K562 (cell line): ENCODE data around the gene MERTK. TPM values are rescaled to one million over a fixed set of nuclear protein-coding genes. Genes with fewer than 3 reads are reported as not detected.

Experiments
- FOSL1 ChIP-seq: fragments of 200-800 bp; sonication (Bioruptor generic); conservative IDR thresholded peaks from 2 replicates; pipeline ENCODE4 v1.6.1; 2016; ENCODE audit warnings: missing genetic modification characterization, missing compliant biosample characterization
- NCOA1 ChIP-seq: fragments of 450-650 bp; IDR thresholded peaks from 2 replicates; pipeline ENCODE4 v1.6.1; 2016; ENCODE audit warnings: low read depth
- RBBP5 ChIP-seq: fragments of 200-600 bp; sonication (generic); IDR thresholded peaks from 2 replicates; pipeline ENCODE4 v1.6.1; 2012; ENCODE audit warnings: borderline replicate concordance, mild to moderate bottlenecking, low read length, control low read depth, inconsistent platforms; ENCODE audit not compliant: insufficient read depth, poor library complexity, severe bottlenecking
- RFX5 ChIP-seq: IDR thresholded peaks from 2 replicates; pipeline ENCODE4 v1.6.1; 2011; ENCODE audit warnings: low read depth, mild to moderate bottlenecking, improper control_type of control experiment, low read length
- SRF ChIP-seq, 2 experiments: fragments of 250-450, 450-650 bp in 1 of 2; sonication (Bioruptor Pico) in 1 of 2; sonication (generic) in 1 of 2; formaldehyde crosslinking; IDR thresholded peaks; 2 replicates each; pipeline versions ENCODE4 v1.5.0 to v1.5.1; 2020 to 2022; ENCODE audit warnings: mild to moderate bottlenecking in 1 of 2, missing genetic modification reagents in 1 of 2
- WHSC1 ChIP-seq: IDR thresholded peaks from one replicate; pipeline ENCODE4 v1.6.1; 2012; ENCODE audit warnings: low read length, control low read depth, inconsistent platforms
- ZC3H11A ChIP-seq: IDR thresholded peaks from 2 replicates; pipeline ENCODE4 v1.6.1; 2012; ENCODE audit warnings: low read depth, low read length, improper control_type of control experiment
- ZNF41 ChIP-seq: fragments of 250-450 bp; sonication (Bioruptor Pico); conservative IDR thresholded peaks from 2 replicates; pipeline ENCODE4 v1.4.0; 2020; ENCODE audit warnings: mild to moderate bottlenecking
- polyA plus RNA-seq, 8 experiments: library from polyadenylated mRNA; depleted of rRNA in 4 of 8; stranded (reverse) in 5 of 8; unstranded in 3 of 8; fragments of >200 nt; fragmentation: Nextera tagmentation in 2 of 8; fragmentation: Illumina TruSeq in 1 of 8; extraction: Ambion mirVana in 2 of 8; extraction: Trizol in 1 of 8; gene quantifications; 2 replicates each; pipeline versions ENCODE4 v1.2.1 to v1.2.3, GENCODE V29; 2011 to 2014; ENCODE audit warnings: inconsistent platforms in 1 of 8, missing spikeins in 1 of 8
- total RNA-seq, 7 experiments: library from RNA; depleted of rRNA in 6 of 7; stranded (reverse); fragments of >200 nt in 6 of 7; fragmentation: Illumina TruSeq in 2 of 7; extraction: Trizol in 2 of 7; gene quantifications; 2 replicates each; pipeline versions ENCODE4 v1.2.1 to v1.2.3, GENCODE V29; 2011 to 2021; ENCODE audit warnings: low replicate concordance in 1 of 7
- TF ChIP-seq, protein P1 (sequence below): fragments of 450-650 bp; IDR thresholded peaks from 2 replicates; pipeline ENCODE4 v1.6.1; 2016; ENCODE audit warnings: mild to moderate bottlenecking, moderate library complexity
- TF ChIP-seq, protein P2 (sequence below), 2 experiments: fragments of 450-650 bp in 1 of 2; sonication (generic) in 1 of 2; formaldehyde crosslinking; conservative IDR thresholded peaks; 2 replicates each; pipeline versions ENCODE4 v1.4.0 to v1.8.1; 2020 to 2022; ENCODE audit warnings: mild to moderate bottlenecking in 1 of 2, missing genetic modification reagents in 1 of 2
- TF ChIP-seq, protein P3 (sequence below): IDR thresholded peaks from 2 replicates; pipeline ENCODE4 v1.6.1; 2012; ENCODE audit warnings: low read depth, low read length, improper control_type of control experiment, borderline replicate concordance
- TF ChIP-seq, protein P4 (sequence below): fragments of 250-450 bp; sonication (Bioruptor Pico); IDR thresholded peaks from 2 replicates; pipeline ENCODE4 v1.5.0; 2022; ENCODE audit warnings: mild to moderate bottlenecking

Gene MERTK
- total and polyA plus RNA-seq, 9 of the 15 experiments (the other 6 are each of a cell fraction or from before 2014, with no cell fraction given) = 0.23 to 1.6 (median 0.74) TPM

GRCh38 chr2:112026509-112026908 lies 128.1 kb downstream of the MERTK start (continued):
- TF ChIP-seq, protein P1, sequence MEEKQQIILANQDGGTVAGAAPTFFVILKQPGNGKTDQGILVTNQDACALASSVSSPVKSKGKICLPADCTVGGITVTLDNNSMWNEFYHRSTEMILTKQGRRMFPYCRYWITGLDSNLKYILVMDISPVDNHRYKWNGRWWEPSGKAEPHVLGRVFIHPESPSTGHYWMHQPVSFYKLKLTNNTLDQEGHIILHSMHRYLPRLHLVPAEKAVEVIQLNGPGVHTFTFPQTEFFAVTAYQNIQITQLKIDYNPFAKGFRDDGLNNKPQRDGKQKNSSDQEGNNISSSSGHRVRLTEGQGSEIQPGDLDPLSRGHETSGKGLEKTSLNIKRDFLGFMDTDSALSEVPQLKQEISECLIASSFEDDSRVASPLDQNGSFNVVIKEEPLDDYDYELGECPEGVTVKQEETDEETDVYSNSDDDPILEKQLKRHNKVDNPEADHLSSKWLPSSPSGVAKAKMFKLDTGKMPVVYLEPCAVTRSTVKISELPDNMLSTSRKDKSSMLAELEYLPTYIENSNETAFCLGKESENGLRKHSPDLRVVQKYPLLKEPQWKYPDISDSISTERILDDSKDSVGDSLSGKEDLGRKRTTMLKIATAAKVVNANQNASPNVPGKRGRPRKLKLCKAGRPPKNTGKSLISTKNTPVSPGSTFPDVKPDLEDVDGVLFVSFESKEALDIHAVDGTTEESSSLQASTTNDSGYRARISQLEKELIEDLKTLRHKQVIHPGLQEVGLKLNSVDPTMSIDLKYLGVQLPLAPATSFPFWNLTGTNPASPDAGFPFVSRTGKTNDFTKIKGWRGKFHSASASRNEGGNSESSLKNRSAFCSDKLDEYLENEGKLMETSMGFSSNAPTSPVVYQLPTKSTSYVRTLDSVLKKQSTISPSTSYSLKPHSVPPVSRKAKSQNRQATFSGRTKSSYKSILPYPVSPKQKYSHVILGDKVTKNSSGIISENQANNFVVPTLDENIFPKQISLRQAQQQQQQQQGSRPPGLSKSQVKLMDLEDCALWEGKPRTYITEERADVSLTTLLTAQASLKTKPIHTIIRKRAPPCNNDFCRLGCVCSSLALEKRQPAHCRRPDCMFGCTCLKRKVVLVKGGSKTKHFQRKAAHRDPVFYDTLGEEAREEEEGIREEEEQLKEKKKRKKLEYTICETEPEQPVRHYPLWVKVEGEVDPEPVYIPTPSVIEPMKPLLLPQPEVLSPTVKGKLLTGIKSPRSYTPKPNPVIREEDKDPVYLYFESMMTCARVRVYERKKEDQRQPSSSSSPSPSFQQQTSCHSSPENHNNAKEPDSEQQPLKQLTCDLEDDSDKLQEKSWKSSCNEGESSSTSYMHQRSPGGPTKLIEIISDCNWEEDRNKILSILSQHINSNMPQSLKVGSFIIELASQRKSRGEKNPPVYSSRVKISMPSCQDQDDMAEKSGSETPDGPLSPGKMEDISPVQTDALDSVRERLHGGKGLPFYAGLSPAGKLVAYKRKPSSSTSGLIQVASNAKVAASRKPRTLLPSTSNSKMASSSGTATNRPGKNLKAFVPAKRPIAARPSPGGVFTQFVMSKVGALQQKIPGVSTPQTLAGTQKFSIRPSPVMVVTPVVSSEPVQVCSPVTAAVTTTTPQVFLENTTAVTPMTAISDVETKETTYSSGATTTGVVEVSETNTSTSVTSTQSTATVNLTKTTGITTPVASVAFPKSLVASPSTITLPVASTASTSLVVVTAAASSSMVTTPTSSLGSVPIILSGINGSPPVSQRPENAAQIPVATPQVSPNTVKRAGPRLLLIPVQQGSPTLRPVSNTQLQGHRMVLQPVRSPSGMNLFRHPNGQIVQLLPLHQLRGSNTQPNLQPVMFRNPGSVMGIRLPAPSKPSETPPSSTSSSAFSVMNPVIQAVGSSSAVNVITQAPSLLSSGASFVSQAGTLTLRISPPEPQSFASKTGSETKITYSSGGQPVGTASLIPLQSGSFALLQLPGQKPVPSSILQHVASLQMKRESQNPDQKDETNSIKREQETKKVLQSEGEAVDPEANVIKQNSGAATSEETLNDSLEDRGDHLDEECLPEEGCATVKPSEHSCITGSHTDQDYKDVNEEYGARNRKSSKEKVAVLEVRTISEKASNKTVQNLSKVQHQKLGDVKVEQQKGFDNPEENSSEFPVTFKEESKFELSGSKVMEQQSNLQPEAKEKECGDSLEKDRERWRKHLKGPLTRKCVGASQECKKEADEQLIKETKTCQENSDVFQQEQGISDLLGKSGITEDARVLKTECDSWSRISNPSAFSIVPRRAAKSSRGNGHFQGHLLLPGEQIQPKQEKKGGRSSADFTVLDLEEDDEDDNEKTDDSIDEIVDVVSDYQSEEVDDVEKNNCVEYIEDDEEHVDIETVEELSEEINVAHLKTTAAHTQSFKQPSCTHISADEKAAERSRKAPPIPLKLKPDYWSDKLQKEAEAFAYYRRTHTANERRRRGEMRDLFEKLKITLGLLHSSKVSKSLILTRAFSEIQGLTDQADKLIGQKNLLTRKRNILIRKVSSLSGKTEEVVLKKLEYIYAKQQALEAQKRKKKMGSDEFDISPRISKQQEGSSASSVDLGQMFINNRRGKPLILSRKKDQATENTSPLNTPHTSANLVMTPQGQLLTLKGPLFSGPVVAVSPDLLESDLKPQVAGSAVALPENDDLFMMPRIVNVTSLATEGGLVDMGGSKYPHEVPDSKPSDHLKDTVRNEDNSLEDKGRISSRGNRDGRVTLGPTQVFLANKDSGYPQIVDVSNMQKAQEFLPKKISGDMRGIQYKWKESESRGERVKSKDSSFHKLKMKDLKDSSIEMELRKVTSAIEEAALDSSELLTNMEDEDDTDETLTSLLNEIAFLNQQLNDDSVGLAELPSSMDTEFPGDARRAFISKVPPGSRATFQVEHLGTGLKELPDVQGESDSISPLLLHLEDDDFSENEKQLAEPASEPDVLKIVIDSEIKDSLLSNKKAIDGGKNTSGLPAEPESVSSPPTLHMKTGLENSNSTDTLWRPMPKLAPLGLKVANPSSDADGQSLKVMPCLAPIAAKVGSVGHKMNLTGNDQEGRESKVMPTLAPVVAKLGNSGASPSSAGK = no peak
- TF ChIP-seq WHSC1 (no peak), RBBP5 (no peak), FOSL1 (tag) (peak; percentile 46; the same call in 1 of the 2 replicates), RFX5 (no peak), ZC3H11A (no peak), ZNF41 (CRISPR knock-in tag) (no peak), NCOA1 (no peak), SRF (CRISPR knock-in tag; IDR thresholded peaks at IDR 0.05) (no peak)
- TF ChIP-seq, protein P2, sequence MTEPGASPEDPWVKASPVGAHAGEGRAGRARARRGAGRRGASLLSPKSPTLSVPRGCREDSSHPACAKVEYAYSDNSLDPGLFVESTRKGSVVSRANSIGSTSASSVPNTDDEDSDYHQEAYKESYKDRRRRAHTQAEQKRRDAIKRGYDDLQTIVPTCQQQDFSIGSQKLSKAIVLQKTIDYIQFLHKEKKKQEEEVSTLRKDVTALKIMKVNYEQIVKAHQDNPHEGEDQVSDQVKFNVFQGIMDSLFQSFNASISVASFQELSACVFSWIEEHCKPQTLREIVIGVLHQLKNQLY (CRISPR knock-in tag; conservative IDR thresholded peaks at IDR 0.05) = no peak
- TF ChIP-seq, protein P3, sequence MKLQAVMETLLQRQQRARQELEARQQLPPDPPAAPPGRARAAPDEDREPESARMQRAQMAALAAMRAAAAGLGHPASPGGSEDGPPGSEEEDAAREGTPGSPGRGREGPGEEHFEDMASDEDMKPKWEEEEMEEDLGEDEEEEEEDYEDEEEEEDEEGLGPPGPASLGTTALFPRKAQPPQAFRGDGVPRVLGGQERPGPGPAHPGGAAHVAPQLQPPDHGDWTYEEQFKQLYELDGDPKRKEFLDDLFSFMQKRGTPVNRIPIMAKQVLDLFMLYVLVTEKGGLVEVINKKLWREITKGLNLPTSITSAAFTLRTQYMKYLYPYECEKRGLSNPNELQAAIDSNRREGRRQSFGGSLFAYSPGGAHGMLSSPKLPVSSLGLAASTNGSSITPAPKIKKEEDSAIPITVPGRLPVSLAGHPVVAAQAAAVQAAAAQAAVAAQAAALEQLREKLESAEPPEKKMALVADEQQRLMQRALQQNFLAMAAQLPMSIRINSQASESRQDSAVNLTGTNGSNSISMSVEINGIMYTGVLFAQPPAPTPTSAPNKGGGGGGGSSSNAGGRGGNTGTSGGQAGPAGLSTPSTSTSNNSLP = no peak
- TF ChIP-seq, protein P4, sequence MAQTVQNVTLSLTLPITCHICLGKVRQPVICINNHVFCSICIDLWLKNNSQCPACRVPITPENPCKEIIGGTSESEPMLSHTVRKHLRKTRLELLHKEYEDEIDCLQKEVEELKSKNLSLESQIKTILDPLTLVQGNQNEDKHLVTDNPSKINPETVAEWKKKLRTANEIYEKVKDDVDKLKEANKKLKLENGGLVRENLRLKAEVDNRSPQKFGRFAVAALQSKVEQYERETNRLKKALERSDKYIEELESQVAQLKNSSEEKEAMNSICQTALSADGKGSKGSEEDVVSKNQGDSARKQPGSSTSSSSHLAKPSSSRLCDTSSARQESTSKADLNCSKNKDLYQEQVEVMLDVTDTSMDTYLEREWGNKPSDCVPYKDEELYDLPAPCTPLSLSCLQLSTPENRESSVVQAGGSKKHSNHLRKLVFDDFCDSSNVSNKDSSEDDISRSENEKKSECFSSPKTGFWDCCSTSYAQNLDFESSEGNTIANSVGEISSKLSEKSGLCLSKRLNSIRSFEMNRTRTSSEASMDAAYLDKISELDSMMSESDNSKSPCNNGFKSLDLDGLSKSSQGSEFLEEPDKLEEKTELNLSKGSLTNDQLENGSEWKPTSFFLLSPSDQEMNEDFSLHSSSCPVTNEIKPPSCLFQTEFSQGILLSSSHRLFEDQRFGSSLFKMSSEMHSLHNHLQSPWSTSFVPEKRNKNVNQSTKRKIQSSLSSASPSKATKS (CRISPR knock-in tag) = no peak
